CD4-positive, alpha-beta T cell treated with Interferon gamma for 1 hour (primary cell): ENCODE measurements around the gene RGPD6.
"Not testable (repeated sequence)": the region's sequence is repeated elsewhere in the genome, so short reads cannot be mapped to it uniquely, and the experiment has no call there.

Experiments used
- DNase-seq: peaks from one replicate; pipeline ENCODE4 v3.0.0-alpha.2; 2020

RGPD6 gene

GRCh38 chr2:110576763-110577416, at the start of gene RGPD6:
RGPD6 (minus strand) TSS chr2:110577222; CDS start chr2:110577024, 198 bp downstream.
- not testable (repeated sequence) for DNase-seq

GRCh38 chr2:110619326-110619939, 42.4 kb upstream of the RGPD6 start:
- DNase-seq = not testable (repeated sequence)

- DNase-seq = not testable (repeated sequence)
Measured at GRCh38 chr2:110613927-110614326, 36.9 kb upstream of the RGPD6 start.

GRCh38 chr2:110610613-110611250, 33.7 kb upstream of the RGPD6 start:
- not testable (repeated sequence) for DNase-seq

GRCh38 chr2:110609843-110610612, 33.0 kb upstream of the RGPD6 start:
- DNase-seq = not testable (repeated sequence)

GRCh38 chr2:110608788-110609502, 31.9 kb upstream of the RGPD6 start:
- DNase-seq = not testable (repeated sequence)

- not testable (repeated sequence) for DNase-seq
Measured at GRCh38 chr2:110605057-110605456, 28.0 kb upstream of the RGPD6 start.

- DNase-seq = not testable (repeated sequence)
Measured at GRCh38 chr2:110603917-110604591, 27.0 kb upstream of the RGPD6 start.

- not testable (repeated sequence) for DNase-seq
Measured at GRCh38 chr2:110602139-110602538, 25.1 kb upstream of the RGPD6 start.

GRCh38 chr2:110591973-110592372, 15.0 kb upstream of the RGPD6 start:
- not testable (repeated sequence) for DNase-seq

- not testable (repeated sequence) for DNase-seq
Measured at GRCh38 chr2:110589677-110590330, 12.8 kb upstream of the RGPD6 start.

- DNase-seq = not testable (repeated sequence)
Measured at GRCh38 chr2:110588520-110588919, 11.5 kb upstream of the RGPD6 start.

GRCh38 chr2:110579216-110579965, 2.4 kb upstream of the RGPD6 start:
- DNase-seq = not testable (repeated sequence)

- not testable (repeated sequence) for DNase-seq
Measured at GRCh38 chr2:110578429-110578828, 1.4 kb upstream of the RGPD6 start.

- not testable (repeated sequence) for DNase-seq
Measured at GRCh38 chr2:110499755-110500377, 77.2 kb downstream of the RGPD6 start.

- not testable (repeated sequence) for DNase-seq
Measured at GRCh38 chr2:110496027-110496426, 81.0 kb downstream of the RGPD6 start.

- not testable (repeated sequence) for DNase-seq
Measured at GRCh38 chr2:110494488-110494887, 82.5 kb downstream of the RGPD6 start.

- not testable (repeated sequence) for DNase-seq
Measured at GRCh38 chr2:110488991-110489390, 88.0 kb downstream of the RGPD6 start.

- DNase-seq = not testable (repeated sequence)
Measured at GRCh38 chr2:110482697-110483096, 94.3 kb downstream of the RGPD6 start.

GRCh38 chr2:110481200-110481599, 95.8 kb downstream of the RGPD6 start:
- DNase-seq = not testable (repeated sequence)
